Trophoblast cell (in vitro differentiated cells and primary cell): Measurements from ENCODE around the gene ADCY1.

Experiments
- DNase-seq, 2 donors: peaks; one replicate each; pipeline ENCODE4 v3.0.0-alpha.2; 2016
- H2AFZ ChIP-seq: 2 replicates; pipeline ENCODE4 v1.6.1; 2013; ENCODE audit warnings: low read length, moderate library complexity, mild to moderate bottlenecking; ENCODE audit not compliant: insufficient read depth, poor library complexity
- H2AK5ac ChIP-seq: 2 replicates; pipeline ENCODE4 v1.6.1; 2013; ENCODE audit warnings: mild to moderate bottlenecking, low read length
- H2BK120ac ChIP-seq: 2 replicates; pipeline ENCODE4 v1.6.1; 2013; ENCODE audit warnings: low read length, mild to moderate bottlenecking, moderate library complexity; ENCODE audit not compliant: insufficient read depth, poor library complexity
- H2BK12ac ChIP-seq: 2 replicates; pipeline ENCODE4 v1.6.1; 2013; ENCODE audit warnings: mild to moderate bottlenecking, low read length, moderate library complexity
- H2BK5ac ChIP-seq: 2 replicates; pipeline ENCODE4 v1.6.1; 2013; ENCODE audit warnings: low read length, low read depth, moderate library complexity, mild to moderate bottlenecking; ENCODE audit not compliant: poor library complexity
- H3K14ac ChIP-seq: 2 replicates; pipeline ENCODE4 v1.6.1; 2013; ENCODE audit warnings: mild to moderate bottlenecking, low read length
- H3K18ac ChIP-seq: 2 replicates; pipeline ENCODE4 v1.6.1; 2013; ENCODE audit warnings: mild to moderate bottlenecking, low read length
- H3K23ac ChIP-seq: 2 replicates; pipeline ENCODE4 v1.6.1; 2013; ENCODE audit warnings: low read length
- H3K27ac ChIP-seq: 2 replicates; pipeline ENCODE4 v1.5.1; 2013; ENCODE audit warnings: low read depth, mild to moderate bottlenecking, inconsistent platforms, low read length, moderate library complexity
- H3K27me3 ChIP-seq: 2 replicates; pipeline ENCODE4 v1.6.1; 2013; ENCODE audit warnings: inconsistent platforms, mild to moderate bottlenecking, low read length, moderate library complexity; ENCODE audit not compliant: insufficient read depth
- H3K36me3 ChIP-seq, 2 experiments: 1 replicate in 1 of 2; 2 replicates in 1 of 2; pipeline ENCODE4 v1.6.1; 2013; ENCODE audit warnings: low read length in 2 of 2, mild to moderate bottlenecking in 2 of 2, moderate library complexity in 1 of 2; ENCODE audit not compliant: insufficient read depth in 2 of 2, control insufficient read depth in 1 of 2
- H3K4ac ChIP-seq: 2 replicates; pipeline ENCODE4 v1.6.1; 2013; ENCODE audit warnings: low read depth, mild to moderate bottlenecking, low read length, moderate library complexity
- H3K4me1 ChIP-seq, 2 experiments: 1 replicate in 1 of 2; 2 replicates in 1 of 2; pipeline ENCODE4 v1.6.1; 2013; ENCODE audit warnings: low read length in 2 of 2, mild to moderate bottlenecking in 2 of 2, moderate library complexity in 1 of 2; ENCODE audit not compliant: insufficient read depth in 2 of 2, control insufficient read depth in 1 of 2
- H3K4me2 ChIP-seq: 2 replicates; pipeline ENCODE4 v1.6.1; 2013; ENCODE audit warnings: inconsistent platforms, mild to moderate bottlenecking, low read length, moderate library complexity
- H3K4me3 ChIP-seq: 2 replicates; pipeline ENCODE4 v1.5.1; 2013; ENCODE audit warnings: mild to moderate bottlenecking, low read depth, low read length, inconsistent platforms
- H3K79me1 ChIP-seq: one replicate; pipeline ENCODE4 v1.6.1; 2013; ENCODE audit warnings: low read length
- H3K79me2 ChIP-seq: 2 replicates; pipeline ENCODE4 v1.6.1; 2013; ENCODE audit warnings: low read length, mild to moderate bottlenecking; ENCODE audit not compliant: control insufficient read depth, insufficient read depth, poor library complexity
- H3K9ac ChIP-seq: 2 replicates; pipeline ENCODE4 v1.6.1; 2013; ENCODE audit warnings: mild to moderate bottlenecking, low read length
- H3K9me3 ChIP-seq: 2 replicates; pipeline ENCODE4 v1.6.1; 2013; ENCODE audit warnings: low read depth, mild to moderate bottlenecking, control low read depth, inconsistent platforms, low read length; ENCODE audit not compliant: insufficient read depth
- H4K12ac ChIP-seq: 2 replicates; pipeline ENCODE4 v1.6.1; 2013; ENCODE audit warnings: low read depth, mild to moderate bottlenecking, low read length, moderate library complexity
- H4K8ac ChIP-seq: 2 replicates; pipeline ENCODE4 v1.6.1; 2013; ENCODE audit warnings: low read depth, mild to moderate bottlenecking, low read length, moderate library complexity
- H4K91ac ChIP-seq: one replicate; pipeline ENCODE4 v1.6.1; 2013; ENCODE audit warnings: low read depth, mild to moderate bottlenecking, low read length, moderate library complexity
- WGBS: extraction: QIAGEN DNeasy Blood & Tissue Kit; methylation state at CpG from one replicate; pipeline ENCODE4 v1.1.7; 2013; ENCODE audit warnings: missing lambda C conversion rate; ENCODE audit not compliant: insufficient read length, insufficient coverage; ENCODE audit errors: extremely low coverage; 5-methylcytosine and 5-hydroxymethylcytosine counted together

ADCY1 gene

GRCh38 chr7:45714521-45714820 lies 140.3 kb downstream of the ADCY1 start:
- Histone ChIP-seq H4K12ac (no peak overlapping the region), H3K79me2 (no peaks in the 10 kb centered on the region), H2BK120ac (no peak overlapping the region), H3K4me3 (no peak overlapping the region), H3K14ac (no peak overlapping the region), H4K91ac (no peak overlapping the region), H3K4me1 (no peaks in the 10 kb centered on the region), H2AK5ac (no peak overlapping the region), H3K23ac (no peak overlapping the region), H3K9me3 (no peaks in the 10 kb centered on the region), H3K18ac (no peak overlapping the region), H2AFZ (no peak overlapping the region), H3K79me1 (no peaks in the 10 kb centered on the region), H2BK5ac (no peak overlapping the region), H3K27ac (no peak overlapping the region), H2BK12ac (no peak overlapping the region), H3K9ac (no peak overlapping the region), H4K8ac (no peak overlapping the region), H3K27me3 (no peaks in the 10 kb centered on the region), H3K4ac (no peak overlapping the region), H3K4me2 (no peak overlapping the region), H3K36me3 (no peaks in the 10 kb centered on the region)
- WGBS: no CpG with 5 or more reads among the region's 4 CpGs
- no peak for DNase-seq

GRCh38 chr7:45715471-45716352 lies 141.5 kb downstream of the ADCY1 start:
- no peak overlapping the region for H2AK5ac ChIP-seq
- H3K4ac ChIP-seq: no peak overlapping the region
- no peak overlapping the region for H3K18ac ChIP-seq
- no peaks in the 10 kb centered on the region for H3K79me2 ChIP-seq
- no peak overlapping the region for H2BK5ac ChIP-seq
- no peak overlapping the region for H4K91ac ChIP-seq
- H4K12ac ChIP-seq: no peak overlapping the region
- H3K79me1 ChIP-seq: no peaks in the 10 kb centered on the region
- no peaks in the 10 kb centered on the region for H3K36me3 ChIP-seq
- no CpG with 5 or more reads among the region's 15 CpGs for WGBS
- no peak overlapping the region for H2AFZ ChIP-seq
- no peak overlapping the region for H3K27ac ChIP-seq
- no peak overlapping the region for H3K14ac ChIP-seq
- H3K9ac ChIP-seq: no peak overlapping the region
- no peak overlapping the region for H3K4me3 ChIP-seq
- no peak overlapping the region for H4K8ac ChIP-seq
- H3K9me3 ChIP-seq: no peaks in the 10 kb centered on the region
- no peak overlapping the region for H2BK12ac ChIP-seq
- H3K4me2 ChIP-seq: no peak overlapping the region
- H2BK120ac ChIP-seq: no peak overlapping the region
- no peak overlapping the region for H3K23ac ChIP-seq
- no peaks in the 10 kb centered on the region for H3K4me1 ChIP-seq
- no peaks in the 10 kb centered on the region for H3K27me3 ChIP-seq
- DNase-seq: no peak

DNA sequence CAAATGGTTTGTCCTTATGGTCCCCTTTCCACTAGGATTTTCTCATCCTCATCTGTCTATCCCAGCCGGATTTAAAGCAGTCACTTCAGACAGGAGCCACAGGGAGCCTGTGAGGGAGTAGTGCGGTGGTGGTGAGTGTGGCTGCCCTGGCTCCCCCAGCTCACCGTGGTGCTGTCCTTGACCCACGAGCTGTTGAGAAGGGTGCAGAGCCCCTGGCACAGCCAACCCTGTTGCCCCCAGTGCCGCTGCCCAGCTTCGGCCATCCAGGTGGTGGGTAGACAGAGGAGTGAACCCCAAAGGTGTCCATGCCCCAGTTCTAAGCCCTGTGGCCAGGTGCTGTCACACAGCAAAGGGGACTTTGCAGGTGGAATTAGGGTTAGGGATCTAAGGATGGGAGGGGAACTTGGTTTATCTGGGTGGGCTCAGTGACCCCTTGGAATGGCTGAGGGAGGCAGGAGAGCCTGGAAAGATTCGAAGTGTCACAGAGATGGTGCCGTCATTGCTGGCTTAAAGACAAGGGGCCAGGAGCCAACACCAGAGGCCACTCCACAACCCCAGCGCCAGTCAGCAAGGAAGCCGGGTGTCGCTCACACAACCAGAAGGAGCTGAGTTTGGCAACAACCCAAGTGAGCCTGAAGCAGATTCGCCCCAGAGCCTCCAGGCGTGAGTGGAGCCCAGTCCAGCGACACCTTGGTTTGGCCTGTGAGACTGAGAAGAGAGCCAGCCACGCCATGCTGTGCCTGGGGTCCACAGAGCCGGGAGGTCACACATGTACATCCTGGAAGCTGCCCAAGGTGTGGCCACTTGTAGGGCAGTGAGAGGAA lies 142.4 kb downstream of the ADCY1 start:
- no peaks in the 10 kb centered on the region for H3K36me3 ChIP-seq
- no peak overlapping the region for H3K4me2 ChIP-seq
- no peak overlapping the region for H2BK12ac ChIP-seq
- no peaks in the 10 kb centered on the region for H3K27me3 ChIP-seq
- no peak overlapping the region for H2BK120ac ChIP-seq
- H4K91ac ChIP-seq: no peak overlapping the region
- no peak overlapping the region for H2BK5ac ChIP-seq
- no peaks in the 10 kb centered on the region for H3K4me1 ChIP-seq
- no peak overlapping the region for H3K4me3 ChIP-seq
- H2AFZ ChIP-seq: no peak overlapping the region
- no peak overlapping the region for H3K18ac ChIP-seq
- H4K12ac ChIP-seq: no peak overlapping the region
- no peak overlapping the region for H4K8ac ChIP-seq
- no peaks in the 10 kb centered on the region for H3K79me1 ChIP-seq
- H3K79me2 ChIP-seq: no peaks in the 10 kb centered on the region
- H3K27ac ChIP-seq: no peak overlapping the region
- no peak overlapping the region for H3K14ac ChIP-seq
- H3K4ac ChIP-seq: no peak overlapping the region
- H3K9ac ChIP-seq: no peak overlapping the region
- no peak for DNase-seq
- H3K23ac ChIP-seq: no peak overlapping the region
- no CpG with 5 or more reads among the region's 16 CpGs for WGBS
- H2AK5ac ChIP-seq: no peak overlapping the region
- H3K9me3 ChIP-seq: no peaks in the 10 kb centered on the region

DNA sequence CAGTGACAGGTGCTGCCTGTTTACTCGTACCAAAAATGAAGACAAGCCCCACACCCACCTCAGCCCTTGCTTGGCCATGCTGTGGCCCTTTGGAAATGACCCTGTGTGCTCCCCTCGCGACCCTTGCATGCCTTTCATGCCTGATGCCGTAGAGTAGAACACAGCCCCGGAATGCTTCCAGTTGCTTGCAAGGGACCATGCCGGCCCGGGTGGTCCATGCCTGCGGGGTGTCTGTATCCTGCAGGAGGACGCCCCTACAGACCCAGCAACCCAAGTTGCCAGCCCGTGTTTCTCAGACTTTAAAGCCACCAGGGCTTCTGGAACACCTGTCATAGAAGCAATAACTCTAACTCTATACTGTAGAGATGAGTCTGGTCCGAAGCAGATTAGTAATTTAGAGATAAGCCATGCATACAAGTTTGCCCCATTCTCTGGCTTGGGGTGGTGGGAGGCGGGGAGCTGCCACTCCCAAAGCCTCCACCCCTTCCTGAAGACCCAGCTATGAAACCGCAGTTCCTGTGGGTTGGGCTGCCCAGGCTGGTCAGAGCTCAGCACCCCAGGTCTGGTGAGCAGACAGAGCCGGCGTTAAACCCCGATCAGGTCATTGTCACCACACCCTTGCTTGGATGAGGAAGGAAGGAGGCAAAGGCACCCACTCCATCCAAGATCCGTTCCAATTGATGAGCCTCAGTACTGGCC lies 143.5 kb downstream of the ADCY1 start:
- Histone ChIP-seq H3K79me1 (no peaks in the 10 kb centered on the region), H3K4me3 (no peak overlapping the region), H3K18ac (no peak overlapping the region), H3K14ac (no peak overlapping the region), H3K4me1 (no peaks in the 10 kb centered on the region), H3K9me3 (no peaks in the 10 kb centered on the region), H4K12ac (no peak overlapping the region), H3K23ac (no peak overlapping the region), H3K9ac (no peak overlapping the region), H3K4me2 (no peak overlapping the region), H3K27ac (no peak overlapping the region), H3K36me3 (peaks cover 0 to 2% of the 10 kb centered on the region in 2 experiments), H4K91ac (no peak overlapping the region), H2BK5ac (no peak overlapping the region), H3K27me3 (no peaks in the 10 kb centered on the region), H2AK5ac (no peak overlapping the region), H3K79me2 (no peaks in the 10 kb centered on the region), H2BK120ac (no peak overlapping the region), H3K4ac (no peak overlapping the region), H2BK12ac (no peak overlapping the region), H2AFZ (no peak overlapping the region), H4K8ac (no peak overlapping the region)
- WGBS: no CpG with 5 or more reads among the region's 17 CpGs
- DNase-seq: no peak
